Heart left ventricle (tissue), 16 donors: ENCODE measurements around the gene SLC35E3. TPM values are rescaled to one million over a fixed set of nuclear protein-coding genes. Genes with fewer than 3 reads are reported as not detected.
A peak's percentile ranks its signal among the peaks of the same experiment; 100 is the strongest.

Source experiments
- ATAC-seq, 4 donors: fragments of 200-7000 bp; cut with Tn5 transposase; one replicate each; pipeline ENCODE4 v1.9.1; 2020 to 2022; ENCODE audit warnings: moderate library complexity in 4 of 4, mild to moderate bottlenecking in 3 of 4, moderate number of reproducible peaks in 1 of 4
- DNase-seq, 5 donors: peaks; one replicate each; pipeline ENCODE4 v3.0.0-alpha.2; 2020
- H3K27ac ChIP-seq, 12 donors: fragments of 200-600 bp; sonication (generic) in 4 of 12; one replicate each; pipeline versions ENCODE4 v1.5.0 to v1.8.0; 2016 to 2022; ENCODE audit warnings: mild to moderate bottlenecking in 2 of 12
- H3K27me3 ChIP-seq, 9 donors: fragments of 200-600 bp; sonication (generic) in 2 of 9; one replicate each; pipeline versions ENCODE4 v1.5.1 to v1.8.0; 2016 to 2022; ENCODE audit warnings: mild to moderate bottlenecking in 3 of 9
- H3K36me3 ChIP-seq, 9 donors: fragments of 200-600 bp; sonication (generic) in 2 of 9; one replicate each; pipeline versions ENCODE4 v1.5.0 to v1.8.0; 2018 to 2022; ENCODE audit warnings: mild to moderate bottlenecking in 2 of 9
- H3K4me1 ChIP-seq, 12 donors: fragments of 200-600 bp; sonication (generic) in 4 of 12; one replicate each; pipeline versions ENCODE4 v1.5.0 to v1.8.0; 2016 to 2022; ENCODE audit warnings: mild to moderate bottlenecking in 3 of 12
- H3K4me3 ChIP-seq, 12 donors: fragments of 200-600 bp; sonication (generic) in 4 of 12; one replicate each; pipeline versions ENCODE4 v1.5.0 to v1.8.0; 2017 to 2022; ENCODE audit warnings: mild to moderate bottlenecking in 9 of 12, moderate library complexity in 4 of 12
- H3K9me3 ChIP-seq, 12 donors: fragments of 200-600 bp; sonication (generic) in 4 of 12; one replicate each; pipeline versions ENCODE4 v1.5.0 to v1.8.0; 2016 to 2022; ENCODE audit warnings: mild to moderate bottlenecking in 1 of 12
- CTCF ChIP-seq, 12 donors: fragments of 200-600 bp; sonication (generic) in 4 of 12; IDR thresholded peaks; one replicate each; pipeline versions ENCODE4 v1.5.0 to v1.8.0; 2018 to 2022; ENCODE audit warnings: antibody characterized with exemption in 12 of 12, mild to moderate bottlenecking in 5 of 12
- POLR2A ChIP-seq, 2 donors: fragments of 450-650 bp; IDR thresholded peaks; one replicate each; pipeline ENCODE4 v1.6.1; 2017; ENCODE audit warnings: antibody characterized with exemption in 2 of 2, mild to moderate bottlenecking in 2 of 2, moderate library complexity in 2 of 2
- WGBS, 4 donors: extraction: QIAGEN DNeasy Blood & Tissue Kit in 2 of 4; methylation state at CpG; one replicate each; pipeline versions ENCODE4 v1.1.5 to v1.1.7; 2013 to 2018; 5-methylcytosine and 5-hydroxymethylcytosine counted together
- intact Hi-C, 10 donors: fragments of 100-400 bp; cut with DNase I; formaldehyde crosslinking; loops; one replicate each; pipeline versions ENCODE4 v1.11.1 to v1.14.2; 2022
- long read RNA-seq, 3 donors: library from polyadenylated mRNA; unstranded; transcript quantifications; one replicate each; pipeline ENCODE4 v2.0.0, GENCODE V29; 2020 to 2021
- polyA plus RNA-seq, 2 donors: library from polyadenylated mRNA; stranded (reverse); fragments of 200-250 nt; gene quantifications; one replicate each; pipeline ENCODE4 v1.2.3, GENCODE V29; 2013
- total RNA-seq, 9 donors: library from RNA; depleted of rRNA in 2 of 9; stranded (reverse); fragments of >200 nt in 2 of 9; fragmentation: NEBNext Ultra II Directional in 3 of 9; extraction: Animal tissue kit (Norgen Biotek cat#: 25700) in 3 of 9; gene quantifications; one replicate each; pipeline versions ENCODE4 v1.1.0 to v1.2.4, GENCODE V29; 2016 to 2023
- donor health status: ischemic (EF 13 %, LVEDD 7.1; RV severe dilation, severe dysfunction).
- donor health status: healthy with polysubstance abuse.
- donor health status: DM: no; HTN: yes; CAD: no.
- donor health status: DM: no; HTN: no; CAD: no.
- donor health status: ischemic (EF 25% LVEDD 6.9; RV normal size, moderate dysfunction).
- donor health status: ischemic (EF 25% LVEDD 5.7; RV mildly dilated, moderate dysfunction).
- donor health status: healthy.
- donor health status: DM: yes; HTN: yes; CAD: no.
- donor health status: ischemic (EF 35%, LVEDD 5.7; RV mildly dilated, moderate dysfunction).
- donor health status: nonischemic (EF 11% LVEDD 7.7; RV severe dilation, severe dysfunction).
- donor health status: DM: yes; HTN: yes; CAD: no.
- donor health status: PGD.
- donor health status: ischemic (EF 29% LVEDD 5.4; RV normal size, mild dysfunction).
- donor health status: nonischemic (EF 23%, LVEDD 6.1; RV moderate dilation, normal function).

SLC35E3 gene
- 1 to 10 TPM; 2.6 to 8.6 (median 5.4) TPM for total RNA-seq
- 1 to 10 TPM; 2.9 to 7.1 TPM for polyA plus RNA-seq
- long read RNA-seq, donor 1, full-length matches to known transcripts = 20 of 24 reads
- long read RNA-seq, donor 1, partial matches to known transcripts = 2 of 24 reads
- long read RNA-seq, donor 1, other reads (novel, unspliced or antisense) = 2 of 24 reads
- long read RNA-seq, donor 2, full-length matches to known transcripts = 29 of 36 reads
- long read RNA-seq, donor 2, partial matches to known transcripts = 1 of 36 reads
- long read RNA-seq, donor 2, other reads (novel, unspliced or antisense) = 6 of 36 reads
- long read RNA-seq, donor 3, full-length matches to known transcripts = 10 of 10 reads
- long read RNA-seq, donor 3, partial matches to known transcripts = 0 of 10 reads
- long read RNA-seq, donor 3, other reads (novel, unspliced or antisense) = 0 of 10 reads

- intact Hi-C loops = loop anchor here in 9 of 10 donors (1.0 to 10.0 kb wide), 7 partner anchors 41 to 499 kb away; partner anchors contain the start of gene MDM2 (in 7 of the 9)
- ATAC-seq (peak; percentile 99 to 100 (median 100)), DNase-seq (peak; percentile 91 to 97 (median 95))
- H3K4me1 ChIP-seq = peaks cover 0 to 26% (median 11%) of the 10 kb centered on the region in 12 donors
- H3K27me3 ChIP-seq = no peaks in the 10 kb centered on the region
- peak within 1 kb of the TSS; percentile 1 to 84 (median 79) for H3K27ac ChIP-seq
- peaks cover 0 to 27% (median 20%) of the 10 kb centered on the region in 9 donors for H3K36me3 ChIP-seq
- TF ChIP-seq CTCF (IDR thresholded peaks at IDR 0.05) = no peak
- peak in 1 of 2 donors; percentile 79 for TF ChIP-seq POLR2A (IDR thresholded peaks at IDR 0.05)
- 0 to 1% (median 1%) methylated on average over 30 to 52 of the region's 52 CpGs for WGBS, 4 donors
- H3K4me3 ChIP-seq = peak within 1 kb of the TSS; percentile 40 to 92 (median 79)
- H3K9me3 ChIP-seq = no peaks in the 10 kb centered on the region
Observed at GRCh38 chr12:68745904-68746571, at the start of gene SLC35E3. Gene SLC35E3, plus strand, starts transcription at chr12:68746176. Its CDS starts 202 bp downstream, at chr12:68746378.

- H3K36me3 ChIP-seq = peaks cover 4 to 100% (median 98%) of the 10 kb centered on the region in 9 donors
- intact Hi-C loops = no loop called here
Observed at GRCh38 chr12:68699486-68699885, 46.5 kb upstream of the SLC35E3 start.

GRCh38 chr12:68727776-68728175 is 18.2 kb upstream of the SLC35E3 start:
- ATAC-seq (no peak), DNase-seq (no peak)
- H3K4me1 ChIP-seq = no peaks in the 10 kb centered on the region
- no peak overlapping the region for H3K27ac ChIP-seq
- TF ChIP-seq POLR2A (IDR thresholded peaks at IDR 0.05) (no peak), CTCF (IDR thresholded peaks at IDR 0.05) (no peak)
- no peaks in the 10 kb centered on the region for H3K9me3 ChIP-seq
- peaks cover 0 to 98% (median 83%) of the 10 kb centered on the region in 9 donors for H3K36me3 ChIP-seq
- intact Hi-C loops = no loop called here
- 91 to 94% (median 93%) methylated on average over 7 of the region's 7 CpGs for WGBS, 4 donors
- no peak overlapping the region for H3K4me3 ChIP-seq
- H3K27me3 ChIP-seq = no peaks in the 10 kb centered on the region

More at GRCh38 chr12:68699486-68699885, 46.5 kb upstream of the SLC35E3 start:
- 81 to 94% (median 88%) methylated on average over 1 of the region's 1 CpG for WGBS, 4 donors
- ATAC-seq (no peak), DNase-seq (no peak)
- no peaks in the 10 kb centered on the region for H3K9me3 ChIP-seq
- H3K27ac ChIP-seq = no peak overlapping the region
- no peak overlapping the region for H3K4me3 ChIP-seq
- H3K27me3 ChIP-seq = no peaks in the 10 kb centered on the region
- H3K4me1 ChIP-seq = no peaks in the 10 kb centered on the region
- TF ChIP-seq POLR2A (IDR thresholded peaks at IDR 0.05) = no peak
- TF ChIP-seq CTCF (IDR thresholded peaks at IDR 0.05) = no peak

- WGBS, 4 donors = 95 to 100% (median 95%) methylated on average over 4 of the region's 4 CpGs
- no peak for DNase-seq
- Histone ChIP-seq H3K4me3 (no peak overlapping the region), H3K4me1 (no peaks in the 10 kb centered on the region), H3K9me3 (no peaks in the 10 kb centered on the region), H3K36me3 (peaks cover 0 to 99% (median 78%) of the 10 kb centered on the region in 9 donors), H3K27ac (no peak overlapping the region), H3K27me3 (no peaks in the 10 kb centered on the region)
- intact Hi-C loops = no loop called here
- TF ChIP-seq POLR2A (IDR thresholded peaks at IDR 0.05) (no peak), CTCF (IDR thresholded peaks at IDR 0.05) (no peak)
- no peak for ATAC-seq
Observed at GRCh38 chr12:68733661-68734071, 12.3 kb upstream of the SLC35E3 start.
